Upper lobe of right lung (tissue), 1 donor: ENCODE measurements around the gene NDEL1. TPM values are rescaled to one million over a fixed set of nuclear protein-coding genes. Genes with fewer than 3 reads are reported as not detected.

Source experiments
- ATAC-seq: fragments of 200-7000 bp; cut with Tn5 transposase; one replicate; pipeline ENCODE4 v1.9.1; 2020; ENCODE audit warnings: mild to moderate bottlenecking, moderate library complexity
- DNase-seq: peaks from one replicate; pipeline ENCODE4 v3.0.0-alpha.2; 2020
- H3K27ac ChIP-seq: fragments of 200-600 bp; one replicate; pipeline ENCODE4 v1.8.0; 2022
- H3K27me3 ChIP-seq: fragments of 200-600 bp; one replicate; pipeline ENCODE4 v1.8.0; 2022; ENCODE audit warnings: mild to moderate bottlenecking
- H3K36me3 ChIP-seq: fragments of 200-600 bp; one replicate; pipeline ENCODE4 v1.8.0; 2022
- H3K4me1 ChIP-seq: fragments of 200-600 bp; one replicate; pipeline ENCODE4 v1.8.0; 2022
- H3K4me3 ChIP-seq: fragments of 200-600 bp; one replicate; pipeline ENCODE4 v1.8.0; 2022; ENCODE audit warnings: mild to moderate bottlenecking
- H3K9me3 ChIP-seq: fragments of 200-600 bp; one replicate; pipeline ENCODE4 v1.8.0; 2022
- CTCF ChIP-seq: fragments of 200-600 bp; IDR thresholded peaks from one replicate; pipeline ENCODE4 v1.8.0; 2022; ENCODE audit warnings: antibody characterized with exemption
- intact Hi-C: fragments of 100-400 bp; cut with DNase I; formaldehyde crosslinking; loops from one replicate; pipeline ENCODE4 v1.11.0; 2022
- total RNA-seq: library from RNA; stranded (reverse); fragmentation: NEBNext Ultra II Directional; extraction: Animal tissue kit (Norgen Biotek cat#: 25700); gene quantifications from one replicate; pipeline ENCODE4 v1.2.1, GENCODE V29; 2021
- donor health status: DM: no; HTN: yes; CAD: no; lungs with severe emphysema.

NDEL1 gene
- total RNA-seq, 1 donor from 2014 or later, result 80.6 TPM

- TF ChIP-seq CTCF, result no peak
- H3K9me3 ChIP-seq, result no peaks in the 10 kb centered on the region
- peaks cover 11% of the 10 kb centered on the region for H3K4me1 ChIP-seq
- intact Hi-C loops, result no loop called here
- H3K36me3 ChIP-seq, result peaks cover 88% of the 10 kb centered on the region
- DNase-seq (peak; percentile 17), ATAC-seq (no peak)
- no peak overlapping the region for H3K27ac ChIP-seq
- H3K27me3 ChIP-seq, result no peaks in the 10 kb centered on the region
- H3K4me3 ChIP-seq, result no peak overlapping the region
Measured at GRCh38 chr17:8482546-8482945, 46.9 kb downstream of the NDEL1 start.

DNA sequence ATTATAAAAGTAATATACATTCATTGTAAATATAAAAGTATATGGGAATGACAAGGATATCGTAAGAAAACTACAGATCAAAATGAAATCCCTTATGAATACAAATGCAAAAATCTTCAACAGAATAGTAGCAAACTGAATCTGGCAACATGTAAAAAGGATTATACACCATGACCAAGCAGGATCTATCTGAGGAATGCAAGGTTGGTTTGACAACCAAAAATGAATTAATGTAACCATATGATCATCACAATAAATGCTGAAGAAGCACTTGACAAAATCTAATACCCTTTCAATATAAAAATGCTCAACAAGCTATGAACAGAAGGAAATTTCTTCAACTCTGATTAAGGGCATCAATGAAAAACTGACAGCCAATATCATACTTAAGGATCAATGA is 48.8 kb downstream of the NDEL1 start:
- H3K27me3 ChIP-seq, result no peaks in the 10 kb centered on the region
- TF ChIP-seq CTCF, result no peak
- H3K27ac ChIP-seq, result no peak overlapping the region
- no peaks in the 10 kb centered on the region for H3K9me3 ChIP-seq
- peaks cover 84% of the 10 kb centered on the region for H3K36me3 ChIP-seq
- ATAC-seq (no peak), DNase-seq (no peak)
- intact Hi-C loops, result no loop called here
- no peak overlapping the region for H3K4me3 ChIP-seq
- H3K4me1 ChIP-seq, result peaks cover 11% of the 10 kb centered on the region

DNA sequence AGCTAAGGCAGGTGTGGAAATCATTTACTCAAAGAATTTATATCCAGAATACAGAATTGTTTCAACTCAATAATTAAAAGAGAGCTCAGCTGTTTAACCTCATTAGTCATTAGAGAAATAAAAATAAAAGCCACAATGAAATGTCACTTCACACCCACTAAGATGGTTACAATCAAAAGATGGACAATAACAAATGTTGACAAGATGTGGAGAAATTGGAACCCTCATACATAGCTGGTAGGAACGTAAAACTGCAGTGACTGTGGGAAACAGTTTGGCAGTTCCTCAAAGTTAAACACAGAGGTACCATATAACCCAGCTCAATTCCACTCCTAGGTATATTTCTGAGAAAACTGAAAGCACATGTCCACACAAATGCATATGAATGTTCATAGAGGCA is 49.8 kb downstream of the NDEL1 start:
- intact Hi-C loops, result no loop called here
- Histone ChIP-seq H3K36me3 (peaks cover 82% of the 10 kb centered on the region), H3K9me3 (no peaks in the 10 kb centered on the region), H3K4me1 (peaks cover under 1% of the 10 kb centered on the region), H3K27me3 (no peaks in the 10 kb centered on the region), H3K4me3 (no peak overlapping the region), H3K27ac (no peak overlapping the region)
- ATAC-seq, result no peak
- TF ChIP-seq CTCF, result no peak
- no peak for DNase-seq

DNA sequence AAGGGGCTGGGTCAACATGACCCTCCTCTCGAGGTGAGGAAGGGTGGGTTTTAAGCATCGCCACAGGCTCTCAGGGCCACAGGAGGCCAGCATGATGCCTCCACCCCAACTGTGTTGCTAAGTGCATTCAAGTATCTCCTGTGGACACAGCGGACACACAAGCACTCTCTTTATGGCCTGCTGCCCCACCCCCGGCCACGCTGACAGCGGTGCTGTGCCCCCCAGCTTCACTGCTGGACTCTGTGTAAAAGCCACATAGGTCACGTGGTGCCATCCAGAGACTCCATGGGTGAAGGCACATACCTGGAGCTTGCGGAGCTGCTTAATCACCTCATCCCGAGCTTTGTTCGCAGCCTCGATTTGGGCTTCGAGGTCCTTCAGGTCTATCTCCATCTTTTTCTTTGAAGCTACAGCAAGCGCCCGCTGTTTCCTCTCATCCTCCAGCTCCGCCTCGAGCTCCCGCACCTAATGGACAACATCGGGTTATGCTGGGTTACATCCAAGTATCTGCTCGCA is 51.5 kb downstream of the NDEL1 start:
- Histone ChIP-seq H3K4me1 (no peaks in the 10 kb centered on the region), H3K27ac (no peak overlapping the region), H3K9me3 (no peaks in the 10 kb centered on the region), H3K36me3 (peaks cover 83% of the 10 kb centered on the region), H3K27me3 (no peaks in the 10 kb centered on the region), H3K4me3 (no peak overlapping the region)
- TF ChIP-seq CTCF, result no peak
- ATAC-seq (no peak), DNase-seq (peak; percentile 28)
- intact Hi-C loops, result no loop called here

DNA sequence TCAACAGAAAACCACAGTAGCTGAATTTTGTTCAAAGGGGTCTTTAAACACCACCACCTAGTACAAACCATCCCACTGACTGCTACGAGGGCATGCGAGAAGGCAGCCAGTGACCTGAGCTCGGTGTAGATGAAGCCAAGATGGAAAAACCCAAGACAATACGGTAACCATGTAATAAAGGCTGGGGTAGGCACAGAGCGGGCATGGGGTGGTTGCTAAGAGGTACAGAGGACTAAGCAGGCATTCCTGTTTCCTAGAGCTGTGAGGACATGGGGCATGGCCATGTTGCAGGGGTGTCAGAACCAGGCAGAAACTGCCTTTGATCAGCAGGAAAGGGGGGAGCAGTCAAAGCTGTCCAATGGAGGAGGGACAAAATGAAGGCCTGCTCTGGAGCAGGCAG is 52.1 kb downstream of the NDEL1 start:
- ATAC-seq, result no peak
- intact Hi-C loops, result no loop called here
- TF ChIP-seq CTCF, result no peak
- Histone ChIP-seq H3K27me3 (no peaks in the 10 kb centered on the region), H3K36me3 (peaks cover 83% of the 10 kb centered on the region), H3K27ac (no peak overlapping the region), H3K4me3 (no peak overlapping the region), H3K4me1 (no peaks in the 10 kb centered on the region), H3K9me3 (no peaks in the 10 kb centered on the region)
- peak; percentile 12 for DNase-seq

DNA sequence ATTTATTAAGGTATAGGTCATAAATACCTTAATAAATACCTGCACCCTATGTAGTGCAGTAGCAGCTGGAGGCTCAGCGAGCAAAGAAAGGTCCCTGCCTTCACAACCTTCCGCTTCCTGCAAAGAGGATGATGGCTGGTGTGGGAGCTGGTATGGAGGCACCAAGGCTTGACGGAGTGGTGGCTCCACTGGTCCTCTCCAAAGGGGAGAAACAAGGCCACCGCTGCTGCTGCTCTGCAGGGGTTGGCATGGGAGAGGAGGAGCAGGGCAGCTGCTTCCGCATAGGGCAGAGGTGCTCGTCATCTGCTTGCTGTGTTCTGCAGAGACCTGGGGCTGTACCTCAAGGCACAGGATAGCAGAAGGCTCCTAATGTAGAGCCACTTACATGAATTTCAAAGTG is 52.8 kb downstream of the NDEL1 start:
- intact Hi-C loops, result no loop called here
- Histone ChIP-seq H3K9me3 (no peaks in the 10 kb centered on the region), H3K4me3 (no peak overlapping the region), H3K27me3 (no peaks in the 10 kb centered on the region), H3K36me3 (peaks cover 82% of the 10 kb centered on the region), H3K4me1 (no peaks in the 10 kb centered on the region), H3K27ac (no peak overlapping the region)
- DNase-seq, result peak; percentile 46
- ATAC-seq, result no peak
- no peak for TF ChIP-seq CTCF
